ENCODE measurements around the gene ICOS. TPM values are rescaled to one million over a fixed set of nuclear protein-coding genes. Genes with fewer than 3 reads are reported as not detected.

The ICOS gene
- total and polyA plus RNA-seq, 9 donors: 0.05 to 0.40 (median 0.11) TPM; not detected in 4

GRCh38 chr2:203989521-203989920, 53.0 kb downstream of the ICOS start:
- Histone ChIP-seq H3K27ac (no peak overlapping the region), H3K27me3 (no peaks in the 10 kb centered on the region), H3K36me3 (no peaks in the 10 kb centered on the region), H3K4me3 (no peak overlapping the region), H3K4me1 (ENCODE audit: insufficient read depth) (no peaks in the 10 kb centered on the region), H3K9me3 (no peaks in the 10 kb centered on the region)
- DNase-seq: no peak
- no peak for TF ChIP-seq POLR2A (IDR thresholded peaks at IDR 0.05)
- no peak for TF ChIP-seq CTCF (IDR thresholded peaks at IDR 0.05)
- no peak for TF ChIP-seq EP300 (IDR thresholded peaks at IDR 0.05)
- intact Hi-C loops (cut with DNase I): no loop called here
- 74 to 88% (median 88%) methylated on average over 2 of the region's 2 CpGs for WGBS, 3 donors

- H3K27me3 ChIP-seq: no peaks in the 10 kb centered on the region
- intact Hi-C loops (cut with DNase I): no loop called here
- H3K4me3 ChIP-seq: no peak overlapping the region
- H3K9me3 ChIP-seq: no peaks in the 10 kb centered on the region
- WGBS, 3 donors: 65 to 85% (median 76%) methylated on average over 1 of the region's 1 CpG
- TF ChIP-seq POLR2A (IDR thresholded peaks at IDR 0.05) (no peak), EP300 (IDR thresholded peaks at IDR 0.05) (no peak), CTCF (IDR thresholded peaks at IDR 0.05) (no peak)
- no peaks in the 10 kb centered on the region for H3K4me1 ChIP-seq (ENCODE audit: insufficient read depth)
- DNase-seq: no peak
- no peaks in the 10 kb centered on the region for H3K36me3 ChIP-seq
- H3K27ac ChIP-seq: no peak overlapping the region
Observed at GRCh38 chr2:203992509-203992908, 55.9 kb downstream of the ICOS start.

- Histone ChIP-seq H3K27ac (no peak overlapping the region), H3K4me3 (no peak overlapping the region), H3K9me3 (no peaks in the 10 kb centered on the region), H3K36me3 (no peaks in the 10 kb centered on the region), H3K27me3 (no peaks in the 10 kb centered on the region), H3K4me1 (ENCODE audit: insufficient read depth) (no peaks in the 10 kb centered on the region)
- no peak for DNase-seq
- intact Hi-C loops (cut with DNase I): no loop called here
- 91 to 93% (median 92%) methylated on average over 4 of the region's 4 CpGs for WGBS, 3 donors
- TF ChIP-seq POLR2A (IDR thresholded peaks at IDR 0.05) (no peak), CTCF (IDR thresholded peaks at IDR 0.05) (no peak)
Observed at GRCh38 chr2:203993011-203993410, 56.4 kb downstream of the ICOS start.

DNA sequence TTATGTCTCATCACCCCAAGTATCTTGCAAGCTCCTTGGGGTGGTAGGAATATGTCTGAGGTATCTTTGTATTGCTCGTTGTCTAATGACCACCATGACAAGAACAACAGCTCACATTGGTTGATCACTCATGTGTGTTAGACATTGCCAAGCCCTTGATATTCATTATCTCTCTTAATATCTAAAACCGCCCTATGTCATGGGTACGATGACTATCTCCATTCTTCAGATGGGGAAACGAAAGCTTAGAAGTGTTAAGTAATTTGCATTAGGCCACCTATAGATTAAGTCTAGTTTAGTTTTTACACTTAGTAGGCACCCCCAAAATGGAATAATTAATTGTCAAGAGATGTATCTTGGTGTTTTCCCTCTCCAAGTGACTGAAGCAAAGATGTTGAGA, 57.0 kb downstream of the ICOS start:
- TF ChIP-seq POLR2A (IDR thresholded peaks at IDR 0.05) (no peak), EP300 (IDR thresholded peaks at IDR 0.05) (no peak), CTCF (IDR thresholded peaks at IDR 0.05) (no peak)
- DNase-seq: no peak

DNA sequence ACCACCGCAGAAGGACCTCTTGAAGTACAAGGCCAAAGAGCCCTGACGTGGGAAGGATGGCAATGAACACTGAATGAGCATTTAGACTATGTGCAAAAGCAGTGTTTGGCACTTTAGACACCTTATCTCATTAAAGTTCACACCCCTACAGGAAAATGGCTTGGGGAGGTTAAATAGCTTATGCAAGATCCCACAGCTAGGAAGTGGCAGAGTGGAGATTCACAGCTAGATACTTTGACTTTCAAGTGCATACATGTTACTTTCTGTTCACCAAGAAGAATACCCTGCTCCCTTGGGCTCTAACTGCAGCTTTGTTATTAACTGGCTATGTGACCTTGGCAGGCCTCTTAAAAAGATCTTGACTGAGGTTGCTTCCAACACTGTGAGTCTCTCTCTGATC, 58.2 kb downstream of the ICOS start:
- no peaks in the 10 kb centered on the region for H3K4me1 ChIP-seq (ENCODE audit: insufficient read depth)
- no peaks in the 10 kb centered on the region for H3K27me3 ChIP-seq
- H3K36me3 ChIP-seq: no peaks in the 10 kb centered on the region
- H3K4me3 ChIP-seq: no peak overlapping the region
- intact Hi-C loops (cut with DNase I): no loop called here
- WGBS, 3 donors: 85 to 93% (median 88%) methylated on average over 2 of the region's 2 CpGs
- no peak overlapping the region for H3K27ac ChIP-seq
- no peaks in the 10 kb centered on the region for H3K9me3 ChIP-seq
- DNase-seq: no peak
- TF ChIP-seq EP300 (IDR thresholded peaks at IDR 0.05): no peak
- TF ChIP-seq CTCF (IDR thresholded peaks at IDR 0.05): no peak
- no peak for TF ChIP-seq POLR2A (IDR thresholded peaks at IDR 0.05)

More for the DNA sequence above, 57.0 kb downstream of the ICOS start:
- 96 to 99% (median 97%) methylated on average over 4 of the region's 4 CpGs for WGBS, 3 donors
- Histone ChIP-seq H3K4me1 (ENCODE audit: insufficient read depth) (no peaks in the 10 kb centered on the region), H3K9me3 (no peaks in the 10 kb centered on the region), H3K27me3 (no peaks in the 10 kb centered on the region), H3K4me3 (no peak overlapping the region), H3K36me3 (no peaks in the 10 kb centered on the region), H3K27ac (no peak overlapping the region)
- intact Hi-C loops (cut with DNase I): no loop called here

Data from ovary (tissue), 9 donors.